Stimulated activated CD4-positive, alpha-beta T cell treated with anti-CD3 and anti-CD28 coated beads, Interleukin-1b, Interleukin-23, amount 100 ng/mL, for 24 hours (primary cell): ENCODE results near the gene PSD4.

Experiments used
- DNase-seq, 4 experiments: peaks; one replicate each; pipeline ENCODE4 v3.0.0-alpha.2; 2020; ENCODE audit warnings: low read depth in 4 of 4, low spot score in 1 of 4

Gene PSD4

DNA sequence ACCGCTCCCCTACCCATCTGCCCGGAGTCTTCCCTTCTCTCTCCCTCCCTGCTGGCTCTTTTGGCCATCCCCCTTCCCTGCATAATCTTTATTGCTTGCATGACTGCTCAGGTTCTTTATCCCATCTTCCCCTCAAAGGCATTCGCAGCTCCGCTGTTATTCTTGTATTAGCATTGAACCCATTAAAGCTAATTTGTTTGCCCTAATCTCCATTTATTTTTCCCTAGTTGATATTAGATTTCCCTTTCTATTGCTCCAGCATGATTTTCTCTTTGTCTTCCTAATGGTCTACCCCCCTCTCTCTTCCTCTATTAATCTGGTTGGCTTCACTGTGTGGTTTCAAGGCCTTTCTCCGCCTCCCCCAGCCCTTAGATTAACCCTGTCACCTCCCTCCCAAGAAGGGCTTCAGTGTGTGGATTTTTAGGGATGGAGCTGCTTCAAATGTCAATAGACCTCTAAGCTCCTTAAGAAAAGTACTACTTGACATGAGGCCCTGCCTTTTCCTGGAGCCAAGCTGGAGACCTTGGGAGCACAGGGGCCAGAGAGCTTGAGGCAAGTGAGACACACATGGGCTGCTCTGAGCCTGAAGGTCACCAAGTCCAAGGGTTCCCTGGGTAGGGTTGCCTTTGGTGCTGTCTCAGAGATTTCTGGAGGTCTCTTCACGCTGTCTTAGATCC, 84.8 kb downstream of the PSD4 start:
- no peak for DNase-seq
